ENCODE results near the gene SLC23A1. TPM values are rescaled to one million over a fixed set of nuclear protein-coding genes. Genes with fewer than 3 reads are reported as not detected.
A peak's percentile ranks its signal among the peaks of the same experiment; 100 is the strongest.

The SLC23A1 gene
- total RNA-seq, 2 donors from 2014 or later: 0.35 to 0.93 TPM

GRCh38 chr5:139404484-139404840 lies 21.4 kb upstream of the SLC23A1 start:
- Mint-ChIP-seq H3K9me3 (no peaks in the 10 kb centered on the region), H3K27ac (peak overlapping the region; percentile 100), H3K27me3 (ENCODE audit: insufficient read depth) (no peaks in the 10 kb centered on the region), H3K4me1 (peaks cover 14% of the 10 kb centered on the region), H3K4me3 (peak overlapping the region; percentile 91), H3K36me3 (ENCODE audit: low read depth) (peaks cover 6% of the 10 kb centered on the region)
- 81 to 82% methylated on average over 3 to 5 of the region's 5 CpGs for WGBS, 2 experiments (ENCODE audit: insufficient coverage in 1 of 2, insufficient read length in 1 of 2)
- DNase-seq: no peak
- Histone ChIP-seq H3K9me3 (ENCODE audit: control insufficient read depth, low read length) (no peaks in the 10 kb centered on the region), H3K9ac (ENCODE audit: extremely low read depth, low read length, poor library complexity, severe bottlenecking) (peak overlapping the region; percentile 58), H3K36me3 (ENCODE audit: control insufficient read depth, insufficient read depth, low read length) (no peaks in the 10 kb centered on the region), H3K4me1 (ENCODE audit: control insufficient read depth, insufficient read depth, low read length) (peaks cover 11% of the 10 kb centered on the region), H3K27me3 (ENCODE audit: control insufficient read depth, insufficient read depth, low read length, poor library complexity, severe bottlenecking) (no peaks in the 10 kb centered on the region), H3K27ac (ENCODE audit: low read depth, low read length) (peak overlapping the region; percentile 96), H3K4me3 (ENCODE audit: low read length) (peak overlapping the region; percentile 93)
- TF ChIP-seq CTCF (conservative IDR thresholded peaks at IDR 0.05): no peak

GRCh38 chr5:139403787-139404483 lies 20.8 kb upstream of the SLC23A1 start, which contains the start of gene SPATA24:
SPATA24 (minus strand) TSS chr5:139404089; CDS start chr5:139404060, 29 bp downstream.
- H3K4me1 Mint-ChIP-seq: peaks cover 14% of the 10 kb centered on the region
- Histone ChIP-seq H3K9ac (ENCODE audit: extremely low read depth, low read length, poor library complexity, severe bottlenecking) (peak within 1 kb of the TSS; percentile 58), H3K36me3 (ENCODE audit: control insufficient read depth, insufficient read depth, low read length) (no peaks in the 10 kb centered on the region), H3K9me3 (ENCODE audit: control insufficient read depth, low read length) (no peaks in the 10 kb centered on the region), H3K27ac (ENCODE audit: low read depth, low read length) (peak within 1 kb of the TSS; percentile 96), H3K4me3 (ENCODE audit: low read length) (peak within 1 kb of the TSS; percentile 93), H3K27me3 (ENCODE audit: control insufficient read depth, insufficient read depth, low read length, poor library complexity, severe bottlenecking) (no peaks in the 10 kb centered on the region), H3K4me1 (ENCODE audit: control insufficient read depth, insufficient read depth, low read length) (peaks cover 11% of the 10 kb centered on the region)
- peak within 1 kb of the TSS; percentile 100 for H3K27ac Mint-ChIP-seq
- WGBS, 2 experiments (ENCODE audit: insufficient coverage in 1 of 2, insufficient read length in 1 of 2): 1% methylated on average over 22 to 41 of the region's 41 CpGs
- no peaks in the 10 kb centered on the region for H3K9me3 Mint-ChIP-seq
- H3K27me3 Mint-ChIP-seq (ENCODE audit: insufficient read depth): no peaks in the 10 kb centered on the region
- H3K4me3 Mint-ChIP-seq: peak within 1 kb of the TSS; percentile 91
- peak; percentile 99 for DNase-seq
- no peak for TF ChIP-seq CTCF (conservative IDR thresholded peaks at IDR 0.05)
- peaks cover 10% of the 10 kb centered on the region for H3K36me3 Mint-ChIP-seq (ENCODE audit: low read depth)

GRCh38 chr5:139403418-139403786 lies 20.3 kb upstream of the SLC23A1 start:
- Mint-ChIP-seq H3K9me3 (no peaks in the 10 kb centered on the region), H3K27me3 (ENCODE audit: insufficient read depth) (no peaks in the 10 kb centered on the region), H3K4me3 (peak overlapping the region; percentile 91), H3K4me1 (peaks cover 14% of the 10 kb centered on the region), H3K36me3 (ENCODE audit: low read depth) (peaks cover 10% of the 10 kb centered on the region), H3K27ac (peak overlapping the region; percentile 100)
- Histone ChIP-seq H3K9ac (ENCODE audit: extremely low read depth, low read length, poor library complexity, severe bottlenecking) (peak overlapping the region; percentile 58), H3K27ac (ENCODE audit: low read depth, low read length) (peak overlapping the region; percentile 96), H3K4me3 (ENCODE audit: low read length) (peak overlapping the region; percentile 93), H3K27me3 (ENCODE audit: control insufficient read depth, insufficient read depth, low read length, poor library complexity, severe bottlenecking) (no peaks in the 10 kb centered on the region), H3K36me3 (ENCODE audit: control insufficient read depth, insufficient read depth, low read length) (no peaks in the 10 kb centered on the region), H3K9me3 (ENCODE audit: control insufficient read depth, low read length) (no peaks in the 10 kb centered on the region), H3K4me1 (ENCODE audit: control insufficient read depth, insufficient read depth, low read length) (peaks cover 11% of the 10 kb centered on the region)
- 42 to 57% methylated on average over 6 to 7 of the region's 7 CpGs for WGBS, 2 experiments (ENCODE audit: insufficient coverage in 1 of 2, insufficient read length in 1 of 2)
- no peak for DNase-seq
- TF ChIP-seq CTCF (conservative IDR thresholded peaks at IDR 0.05): no peak

All from endodermal cell (in vitro differentiated cells).